NCI-H2107 (cell line): ENCODE measurements around the gene DLL4.

Experiments
- DNase-seq: peaks from one replicate; lab custom pipeline; 2025; lab: John Stamatoyannopoulos, UW

The DLL4 gene

DNA sequence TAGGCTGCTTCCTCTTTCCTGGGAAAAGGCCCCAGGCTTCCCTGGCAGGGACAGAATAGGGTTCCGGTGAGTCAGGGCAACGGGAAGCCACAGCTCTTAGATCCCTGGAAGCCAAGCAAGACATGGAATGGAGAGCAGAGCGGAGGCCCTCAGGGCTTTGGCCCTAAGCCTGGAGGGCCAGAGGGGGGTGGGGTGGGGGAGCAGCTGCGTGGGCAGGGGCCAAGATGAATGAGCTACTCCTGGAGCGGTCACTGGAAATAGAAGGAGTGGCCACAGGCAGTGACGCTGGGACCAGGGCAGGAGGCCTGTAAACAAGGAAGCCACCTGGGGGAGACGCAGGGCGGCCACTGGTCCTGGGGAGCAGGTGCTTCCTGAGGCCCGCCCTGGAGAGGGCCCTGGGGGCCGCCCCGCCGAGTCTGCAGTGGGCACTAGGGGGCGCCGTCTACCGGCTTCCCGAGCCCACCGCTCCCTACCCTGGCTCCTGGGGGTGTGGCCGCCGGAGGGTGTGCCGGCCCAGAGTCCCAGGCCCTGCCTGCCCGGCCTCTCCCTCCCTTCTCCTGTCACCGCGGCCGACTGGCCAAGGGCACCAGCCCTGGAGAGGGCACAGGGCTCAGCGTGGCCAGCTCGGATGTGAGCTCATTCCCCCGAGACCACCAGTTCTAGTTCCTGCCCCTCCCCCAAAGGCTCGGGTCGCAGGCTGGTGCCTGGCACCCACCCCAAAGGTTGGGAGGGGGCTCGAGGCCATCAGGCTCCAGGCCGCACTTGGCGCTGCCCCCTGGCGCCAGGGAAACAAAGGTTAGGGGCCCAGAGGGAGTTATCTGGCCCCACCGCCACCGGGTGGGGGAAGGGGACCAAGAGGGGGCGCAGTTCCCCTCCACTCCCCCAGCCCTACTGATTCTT lies 22.8 kb upstream of the DLL4 start:
- DNase-seq: peak; percentile 27

DNA sequence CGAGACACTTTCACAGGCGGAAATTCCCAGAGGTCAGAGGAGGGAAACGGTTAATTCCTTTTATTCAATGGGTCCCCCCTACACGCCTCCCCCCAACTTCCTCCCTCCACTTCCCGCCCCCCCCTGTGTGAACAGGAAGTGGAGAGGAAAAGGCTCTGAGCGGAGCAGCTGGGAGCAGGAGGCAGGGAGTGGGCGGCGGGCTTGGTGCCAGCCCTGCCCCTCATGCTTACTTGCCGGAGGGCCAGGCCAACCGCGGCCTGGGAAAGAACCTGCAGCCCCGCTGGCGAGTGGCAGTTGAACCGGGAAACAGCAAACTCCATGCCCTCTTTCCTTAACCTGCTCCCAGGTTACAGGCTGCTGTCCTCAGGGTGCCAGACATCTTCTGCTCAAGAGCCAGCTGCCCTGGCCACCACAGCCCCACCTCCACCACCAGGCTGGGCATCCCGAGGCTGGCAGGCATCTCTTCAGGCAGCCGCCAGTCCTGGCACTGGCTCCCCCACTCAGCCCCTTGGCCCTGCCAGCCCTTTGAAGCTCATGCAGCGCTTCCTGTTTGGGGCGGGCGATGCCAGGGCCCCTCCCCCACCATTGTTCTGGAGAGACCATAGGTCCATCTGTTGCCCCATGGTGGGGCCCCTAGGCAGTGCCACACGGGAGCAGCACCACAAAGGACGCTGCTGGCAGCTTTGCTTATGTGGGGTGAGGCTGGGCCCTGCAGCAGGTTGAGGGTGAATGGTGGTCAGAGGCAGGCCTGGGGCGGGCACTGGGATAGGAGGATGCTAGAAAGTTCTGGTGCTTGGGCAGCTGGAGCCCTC lies 21.9 kb upstream of the DLL4 start:
- no peak for DNase-seq

- no peak for DNase-seq
Observed at GRCh38 chr15:40908095-40908494, 21.0 kb upstream of the DLL4 start.

DNA sequence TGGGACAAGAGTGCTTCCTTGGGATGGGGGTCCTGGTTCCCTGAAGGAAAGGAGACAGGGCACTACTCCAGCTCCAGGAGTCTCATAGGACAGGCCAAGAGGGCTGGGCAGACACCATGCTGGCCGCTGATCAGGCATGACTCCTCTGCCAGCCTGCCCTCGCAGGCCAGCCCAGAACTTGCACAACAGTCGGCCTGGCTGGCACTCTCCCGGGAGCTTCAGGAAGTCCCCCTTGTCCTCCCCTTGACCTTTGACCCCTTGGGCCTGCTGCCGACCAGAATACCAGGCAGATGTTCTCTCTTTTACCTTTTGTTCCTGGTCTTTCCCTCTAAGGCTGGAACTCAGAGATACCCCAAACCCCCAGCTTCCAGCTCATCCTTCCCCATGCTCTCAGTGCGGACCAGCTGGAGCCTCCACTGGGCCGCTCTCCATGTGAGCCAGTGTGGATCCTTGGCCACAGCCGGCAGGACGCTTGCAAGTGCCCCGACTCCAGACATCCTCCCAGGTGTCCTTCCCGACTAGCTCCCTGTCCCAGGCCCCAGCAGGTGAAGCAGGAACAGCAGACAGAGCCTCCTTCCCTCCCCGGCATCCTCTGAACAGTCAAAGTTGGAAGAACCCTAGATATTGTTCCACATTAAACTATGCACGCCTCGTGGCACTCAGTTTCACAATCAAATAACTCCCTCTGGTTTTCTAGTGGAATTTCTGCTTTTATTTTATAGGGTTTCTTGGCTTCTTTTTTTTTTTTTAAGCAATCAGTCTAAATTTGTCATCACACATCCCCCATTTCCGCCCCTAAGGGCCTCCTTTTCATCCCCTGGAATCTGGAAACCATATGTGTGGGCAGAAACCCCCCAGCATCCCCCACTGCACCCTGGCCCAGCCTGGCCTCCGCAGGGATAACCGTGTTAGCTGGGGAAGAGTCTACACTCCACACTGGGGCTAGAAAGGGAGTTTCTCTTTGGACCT lies 19.2 kb upstream of the DLL4 start:
- no peak for DNase-seq

DNA sequence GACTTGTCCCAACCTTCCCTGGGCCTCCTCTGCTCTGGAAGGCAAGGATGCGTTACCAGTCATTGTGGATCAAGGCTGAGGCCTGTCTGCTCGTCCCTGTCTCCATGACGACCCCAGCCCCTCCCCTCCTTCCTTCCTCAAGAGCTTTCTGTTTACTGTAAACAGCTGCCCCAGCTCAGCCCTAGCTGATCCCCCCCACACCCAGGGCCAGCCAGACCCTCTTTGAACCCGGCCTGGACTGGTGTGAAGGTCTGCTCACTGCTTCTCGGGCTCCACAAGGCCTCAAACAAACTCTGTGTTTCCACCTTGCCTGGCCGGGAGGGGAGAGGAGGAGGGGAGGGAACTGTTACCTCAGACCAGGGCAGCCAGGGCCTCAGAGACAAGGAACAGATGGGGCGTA lies 18.0 kb upstream of the DLL4 start:
- no peak for DNase-seq

GRCh38 chr15:40911693-40912092 lies 17.4 kb upstream of the DLL4 start:
- no peak for DNase-seq

- DNase-seq: no peak
Observed at GRCh38 chr15:40912478-40912877, 16.7 kb upstream of the DLL4 start.

GRCh38 chr15:40914013-40914412 lies 15.1 kb upstream of the DLL4 start:
- DNase-seq: no peak

DNA sequence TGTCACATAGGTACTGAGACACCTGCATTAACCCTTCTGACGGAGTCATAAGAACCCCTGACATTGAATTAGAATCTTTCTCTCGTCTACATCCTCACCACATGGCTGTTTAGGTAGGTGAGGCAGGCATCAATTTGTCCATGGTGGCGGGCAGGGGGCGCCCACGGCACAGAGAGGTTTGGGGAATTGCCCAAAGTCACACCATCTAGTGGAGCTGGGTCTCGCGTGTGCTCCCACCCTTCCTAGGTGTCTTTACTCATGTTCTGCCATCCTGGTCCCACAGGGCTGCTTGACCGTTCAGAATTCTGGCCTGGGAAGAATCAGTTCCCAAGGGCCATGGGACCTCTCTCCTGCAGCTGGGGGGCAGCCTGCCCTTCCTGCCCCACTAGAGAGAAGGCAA lies 14.7 kb upstream of the DLL4 start:
- DNase-seq: no peak

- DNase-seq: no peak
Observed at GRCh38 chr15:40915116-40915661, 14.0 kb upstream of the DLL4 start.

DNA sequence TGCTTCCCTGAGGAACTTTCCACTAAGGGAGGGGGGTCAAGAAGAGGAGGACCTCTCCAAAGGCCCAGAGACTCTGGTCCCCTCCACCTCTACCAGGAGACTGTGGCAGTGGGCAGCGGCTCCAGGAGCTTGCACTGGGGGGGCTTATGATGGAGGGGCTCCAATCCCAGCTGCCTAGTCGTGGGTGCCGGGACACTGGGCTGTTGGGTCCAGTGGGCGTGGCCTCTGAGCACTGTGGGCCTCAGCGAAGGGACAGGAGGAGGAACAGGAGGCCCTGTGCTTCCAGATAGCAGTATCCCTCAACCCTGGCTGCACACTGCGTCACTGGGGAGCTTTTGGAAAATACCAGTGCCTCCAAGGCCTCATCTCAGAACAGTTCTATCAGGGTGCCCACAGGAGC lies 13.5 kb upstream of the DLL4 start:
- DNase-seq: no peak

DNA sequence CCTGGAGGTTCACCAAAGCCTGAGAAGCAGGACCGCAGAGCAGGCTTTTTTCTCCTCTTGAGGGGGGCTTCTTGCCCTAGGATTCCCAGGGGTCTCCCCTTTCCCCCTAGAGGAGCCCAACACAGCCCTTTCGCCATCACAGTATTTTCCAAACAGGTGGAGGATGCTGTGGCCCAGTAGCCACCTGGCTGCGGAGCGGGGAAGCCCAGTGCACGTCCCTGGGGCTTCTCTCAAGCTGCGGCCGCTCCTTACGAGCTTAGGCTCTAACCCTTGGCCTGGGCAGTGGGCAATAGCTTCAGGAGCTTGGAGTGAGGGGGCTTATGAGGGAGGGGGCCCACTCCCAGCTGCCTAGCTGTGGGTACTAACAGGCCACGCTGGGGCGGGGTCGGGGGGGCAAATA lies 11.6 kb upstream of the DLL4 start:
- no peak for DNase-seq

- no peak for DNase-seq
Observed at GRCh38 chr15:40918146-40918798, 10.9 kb upstream of the DLL4 start.

DNA sequence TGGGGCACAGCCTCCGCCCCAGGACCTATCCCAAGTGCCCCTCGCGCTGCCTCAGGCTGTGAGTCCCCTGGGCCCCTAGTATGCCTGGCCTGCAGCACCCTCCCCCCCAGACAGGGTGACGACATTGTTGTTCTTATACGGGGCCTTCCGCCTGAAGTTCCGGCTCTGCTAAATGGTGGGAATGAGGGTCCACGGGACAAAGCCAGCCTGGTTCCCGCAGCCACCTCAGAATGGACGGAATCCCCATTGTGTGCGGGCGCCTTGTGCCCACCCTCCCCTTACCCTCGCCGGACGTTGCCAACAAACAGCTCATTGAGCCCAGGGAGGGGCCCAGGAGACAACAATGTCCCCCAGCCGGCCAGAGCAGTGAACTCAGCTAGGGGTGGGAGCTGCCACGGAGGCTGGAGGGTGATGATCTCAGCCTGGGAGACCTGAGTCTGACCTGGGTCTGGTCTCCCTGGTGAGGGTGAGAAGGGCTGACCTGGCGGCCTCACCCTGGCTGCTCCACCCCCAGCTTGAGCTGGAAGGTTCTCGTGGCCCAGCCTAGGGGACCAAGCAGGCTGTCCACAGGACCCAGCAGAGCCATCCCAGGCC lies 10.2 kb upstream of the DLL4 start:
- no peak for DNase-seq

GRCh38 chr15:40921949-40922607 lies 7.1 kb upstream of the DLL4 start:
- DNase-seq: no peak

DNA sequence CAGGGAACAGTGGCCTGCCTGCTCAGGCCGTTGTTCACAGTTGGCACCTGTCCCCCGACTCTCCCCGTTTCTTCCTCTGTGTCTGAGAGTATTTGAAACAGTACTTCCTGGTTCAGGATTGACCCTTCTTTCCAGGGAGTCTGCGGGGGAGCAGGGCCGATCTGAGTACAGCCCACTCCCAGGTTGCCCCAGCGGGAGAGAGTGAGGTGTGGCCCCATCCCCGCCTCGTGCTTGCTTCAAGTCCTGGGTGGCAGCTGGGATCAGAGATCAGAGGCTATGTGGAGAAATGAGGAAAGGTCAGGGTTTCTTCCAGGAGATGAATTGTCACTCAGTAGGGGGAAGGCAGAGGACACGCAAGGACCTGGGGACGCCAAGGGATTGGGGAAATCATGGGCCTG lies 6.5 kb upstream of the DLL4 start:
- DNase-seq: no peak

DNA sequence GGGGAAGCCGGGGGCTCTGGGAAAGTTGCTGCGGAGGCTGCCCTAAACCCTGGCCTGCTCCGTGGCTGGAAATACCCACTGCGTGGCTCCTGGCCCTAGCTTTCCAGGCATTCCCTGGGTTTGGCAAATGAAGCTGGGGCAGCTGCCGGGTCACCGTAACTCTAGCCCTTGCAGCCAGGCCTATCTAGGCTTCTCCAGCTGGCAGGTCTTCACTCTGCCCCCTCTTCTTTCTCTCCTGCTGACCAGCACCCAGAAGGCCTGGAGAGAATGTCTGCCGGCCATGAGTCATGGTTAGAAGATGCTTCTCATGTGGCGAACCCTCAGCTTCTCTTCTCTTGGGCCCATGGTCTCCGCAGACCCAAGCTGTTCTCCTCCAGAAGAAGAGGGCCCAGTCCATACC lies 5.6 kb upstream of the DLL4 start:
- DNase-seq: no peak

DNA sequence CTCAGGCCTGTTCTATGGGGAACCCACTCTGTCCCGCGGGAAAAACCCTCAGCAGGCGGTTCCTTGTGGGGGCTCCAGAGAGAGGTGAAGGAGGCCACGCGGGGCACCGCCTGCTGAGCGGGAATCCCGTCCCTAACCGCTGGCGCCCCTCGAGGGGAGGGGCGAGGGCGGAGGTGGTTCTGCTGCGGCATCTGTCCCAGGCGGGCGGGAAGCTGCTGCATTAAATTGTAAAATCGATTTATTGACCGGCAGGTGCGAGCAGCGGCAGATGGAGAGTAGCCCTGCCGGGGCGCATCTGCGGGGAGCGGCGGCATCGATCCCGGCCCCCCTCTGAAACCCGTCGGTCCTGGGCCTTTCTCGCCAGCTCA lies 3.7 kb upstream of the DLL4 start:
- DNase-seq: no peak

- DNase-seq: no peak
Observed at GRCh38 chr15:40925863-40926658, 3.1 kb upstream of the DLL4 start.
